NCI-H1930 (cell line): ENCODE data around the gene RNF5.
A peak's percentile ranks its signal among the peaks of the same experiment; 100 is the strongest.

Experiments
- DNase-seq, 2 experiments: peaks; one replicate each; lab custom pipeline; 2025; lab: John Stamatoyannopoulos, UW

The RNF5 gene

DNA sequence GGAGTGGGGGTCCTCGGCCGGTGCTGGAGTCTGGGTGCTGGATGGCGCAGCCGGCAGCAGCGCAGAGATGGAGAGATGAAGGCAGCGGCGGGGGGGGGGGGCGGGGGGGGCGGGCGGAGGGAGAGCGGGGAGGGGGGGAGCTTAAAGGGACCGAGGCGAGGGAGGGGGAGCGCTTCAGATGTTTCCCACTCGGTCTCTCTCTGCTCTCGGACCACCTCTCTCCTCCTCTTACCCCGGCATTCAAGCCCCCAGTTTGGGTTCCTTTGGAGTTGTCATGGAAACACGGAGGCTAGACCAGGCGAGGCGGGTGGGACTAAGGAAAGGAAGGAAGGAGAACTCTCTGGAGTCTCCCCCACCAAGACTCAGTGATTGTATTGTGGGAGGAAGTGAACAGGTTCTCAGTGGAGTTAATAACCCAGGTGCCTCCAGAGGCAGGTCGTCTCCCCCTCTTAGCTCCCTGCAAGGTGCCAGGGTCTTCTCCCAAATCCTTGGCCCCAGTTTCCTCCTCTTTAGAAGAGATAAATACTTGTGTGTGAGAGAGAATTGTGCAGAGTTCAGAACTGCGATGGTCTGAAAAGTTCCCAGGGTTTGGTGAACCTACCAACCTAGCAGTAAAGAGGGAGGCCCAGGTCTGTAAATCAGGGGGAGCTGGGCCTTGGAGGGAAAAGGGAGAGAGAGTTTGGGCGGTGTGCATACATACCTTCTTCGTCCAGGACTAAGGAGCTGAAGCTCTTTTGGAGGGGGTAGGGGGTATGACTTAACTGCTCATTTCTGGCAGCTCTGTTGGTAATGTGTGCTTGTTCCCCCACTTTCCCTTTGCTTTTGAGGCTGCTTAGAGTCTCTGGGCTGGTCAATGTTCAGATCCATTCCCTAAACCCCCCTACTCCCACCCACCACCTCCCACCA lies 26.1 kb upstream of the RNF5 start, which contains the start of gene PRRT1:
Gene PRRT1 (minus strand): TSS at position 77 of the 906 bp plus-strand sequence. CDS start 112 bp downstream, outside the sequence.
- no peak for DNase-seq

DNA sequence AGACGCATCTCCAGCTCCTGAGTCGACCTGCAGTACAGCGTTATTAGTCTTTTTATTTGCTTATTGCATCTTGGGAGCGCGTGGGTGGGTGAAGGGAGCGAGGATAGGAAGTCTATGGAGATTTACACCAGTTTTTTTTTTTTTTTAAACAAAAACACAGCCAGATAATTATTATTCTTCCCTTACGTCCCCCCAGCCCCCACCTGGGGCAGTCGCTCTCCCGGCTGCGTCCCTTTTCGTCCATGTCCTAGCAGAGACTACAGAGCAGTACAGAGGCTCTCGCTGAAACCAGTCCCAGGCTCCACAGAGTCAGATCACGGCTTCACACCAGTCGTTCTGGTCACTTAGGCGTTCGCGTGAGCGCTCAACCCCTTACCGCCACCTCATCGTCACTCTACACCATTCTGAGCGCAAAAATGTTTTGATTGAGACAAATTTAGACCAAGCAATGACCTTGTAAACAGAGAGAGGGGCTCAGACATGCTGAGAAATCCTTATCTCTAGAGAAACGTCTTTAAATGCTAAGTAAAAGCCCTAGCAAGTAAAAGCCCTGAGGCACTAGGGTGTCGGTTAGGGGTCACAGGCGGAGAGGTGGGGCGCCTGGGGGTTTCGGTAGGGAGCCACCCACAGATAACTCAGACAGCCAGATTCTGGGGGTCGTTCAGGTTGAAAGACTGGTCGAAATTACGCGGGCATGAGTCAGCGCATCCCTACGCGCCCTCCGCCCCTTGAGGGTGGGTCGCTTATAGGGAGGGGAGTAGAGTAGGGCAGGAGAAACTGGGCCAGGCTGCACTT lies 25.2 kb upstream of the RNF5 start:
- no peak for DNase-seq

DNA sequence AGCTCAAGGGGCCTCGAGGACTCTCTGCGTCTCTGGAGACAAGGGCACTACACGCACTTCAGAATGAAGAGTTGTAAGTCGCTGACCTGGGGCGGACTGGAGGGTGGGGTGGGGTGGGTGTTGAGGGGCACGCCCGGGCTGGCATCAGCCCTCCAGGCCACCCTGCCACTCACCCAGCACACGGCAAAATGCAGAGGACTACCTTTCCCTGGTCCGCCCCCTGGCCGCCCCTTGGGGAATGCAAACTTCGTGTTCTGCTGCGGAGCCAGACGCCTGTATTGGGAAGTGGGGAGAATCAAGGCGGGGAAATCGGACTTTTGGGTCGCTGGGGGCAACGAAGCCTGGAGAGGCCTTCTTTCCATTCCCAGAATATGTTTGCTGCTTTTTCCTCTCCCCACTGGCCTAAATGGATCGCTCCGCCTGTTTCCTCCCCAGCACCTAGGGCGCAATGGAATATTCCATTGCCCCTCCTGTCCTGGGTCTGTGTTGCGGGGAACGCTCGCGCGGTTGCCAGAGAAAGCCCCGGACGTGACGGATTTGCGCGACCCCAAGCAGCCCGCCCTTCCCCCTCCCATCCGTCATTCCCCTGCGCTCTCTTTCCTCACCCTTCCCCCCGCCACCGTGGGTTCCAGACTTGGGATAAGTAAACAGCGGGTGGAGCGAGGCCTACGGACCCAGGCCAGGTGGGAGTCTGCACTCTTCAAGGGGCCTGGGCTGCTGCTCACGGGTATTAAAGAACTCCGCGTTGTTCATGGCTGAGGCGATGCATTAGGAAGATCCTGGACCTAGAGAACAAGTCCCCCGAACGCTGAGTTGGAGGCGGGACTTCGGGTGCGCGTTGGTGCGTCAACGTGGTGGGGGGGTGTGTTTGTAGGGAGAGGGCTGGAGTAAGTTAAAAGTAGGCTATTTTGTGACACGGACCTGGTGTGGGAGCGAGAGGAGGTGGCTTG lies 24.4 kb upstream of the RNF5 start, which contains the start of gene PPT2:
Gene PPT2 (plus strand): TSS at position 578 of the 950 bp plus-strand sequence. CDS start 454 bp downstream, outside the sequence.
- DNase-seq: peak; percentile 82 to 84

DNA sequence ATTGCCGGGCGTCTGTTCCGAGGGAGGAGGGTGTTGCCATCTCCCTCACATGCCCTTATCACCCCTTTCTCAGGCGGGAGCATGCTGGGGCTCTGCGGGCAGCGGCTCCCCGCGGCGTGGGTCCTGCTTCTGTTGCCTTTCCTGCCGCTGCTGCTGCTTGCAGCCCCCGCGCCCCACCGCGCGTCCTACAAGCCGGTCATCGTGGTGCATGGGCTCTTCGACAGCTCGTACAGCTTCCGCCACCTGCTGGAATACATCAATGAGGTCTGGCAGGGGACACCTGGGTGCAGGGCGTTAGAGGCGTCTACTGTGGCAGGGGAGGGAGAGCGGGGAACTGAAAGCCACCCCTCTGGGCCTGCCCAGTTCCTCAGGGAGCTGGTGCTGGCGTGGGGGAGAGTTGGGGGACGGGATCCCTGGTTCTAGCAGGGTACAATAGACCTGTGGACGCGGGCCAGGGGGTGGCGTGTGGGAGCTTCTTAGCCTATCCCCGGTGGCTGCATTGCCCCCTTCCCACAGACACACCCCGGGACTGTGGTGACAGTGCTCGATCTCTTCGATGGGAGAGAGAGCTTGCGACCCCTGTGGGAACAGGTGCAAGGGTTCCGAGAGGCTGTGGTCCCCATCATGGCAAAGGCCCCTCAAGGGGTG lies 23.6 kb upstream of the RNF5 start:
- peak; percentile 69 to 72 for DNase-seq

DNA sequence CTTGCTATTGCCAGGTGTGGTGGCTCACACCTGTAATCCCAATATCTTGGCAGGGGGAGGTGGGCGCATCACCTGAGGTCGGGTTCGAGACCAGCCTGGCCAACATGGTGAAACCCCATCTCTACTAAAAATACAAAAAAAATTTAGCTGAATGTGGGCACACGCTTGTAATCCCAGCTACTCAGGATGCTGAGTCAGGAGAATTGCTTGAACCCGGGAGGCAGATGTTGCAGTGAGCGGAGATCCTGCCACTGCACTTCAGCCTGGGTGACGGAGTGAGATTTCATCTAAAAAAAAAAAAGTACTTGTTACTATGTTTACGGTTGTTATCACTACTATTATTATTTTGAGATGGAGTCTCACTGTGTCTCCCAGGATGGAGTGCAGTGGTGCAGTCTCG lies 21.3 kb upstream of the RNF5 start:
- no peak for DNase-seq

DNA sequence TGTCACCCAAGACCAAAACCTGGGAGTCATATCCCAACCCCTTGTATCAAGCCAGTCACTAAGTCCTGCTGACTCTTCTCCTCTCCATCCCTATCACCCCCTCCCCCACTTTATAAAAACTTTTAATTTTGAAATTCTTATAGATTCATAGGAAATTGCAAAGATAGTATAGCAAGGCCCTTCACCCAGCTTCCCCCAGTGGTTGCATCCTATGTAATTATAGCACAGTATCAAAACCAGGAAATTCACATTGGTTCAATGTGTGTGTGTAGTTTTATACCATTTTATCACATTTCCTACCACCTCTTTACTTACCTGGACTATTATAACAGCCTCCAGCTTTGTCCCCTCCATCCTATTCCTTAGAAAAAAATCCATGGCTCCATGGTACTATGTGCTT lies 20.2 kb upstream of the RNF5 start:
- no peak for DNase-seq

DNA sequence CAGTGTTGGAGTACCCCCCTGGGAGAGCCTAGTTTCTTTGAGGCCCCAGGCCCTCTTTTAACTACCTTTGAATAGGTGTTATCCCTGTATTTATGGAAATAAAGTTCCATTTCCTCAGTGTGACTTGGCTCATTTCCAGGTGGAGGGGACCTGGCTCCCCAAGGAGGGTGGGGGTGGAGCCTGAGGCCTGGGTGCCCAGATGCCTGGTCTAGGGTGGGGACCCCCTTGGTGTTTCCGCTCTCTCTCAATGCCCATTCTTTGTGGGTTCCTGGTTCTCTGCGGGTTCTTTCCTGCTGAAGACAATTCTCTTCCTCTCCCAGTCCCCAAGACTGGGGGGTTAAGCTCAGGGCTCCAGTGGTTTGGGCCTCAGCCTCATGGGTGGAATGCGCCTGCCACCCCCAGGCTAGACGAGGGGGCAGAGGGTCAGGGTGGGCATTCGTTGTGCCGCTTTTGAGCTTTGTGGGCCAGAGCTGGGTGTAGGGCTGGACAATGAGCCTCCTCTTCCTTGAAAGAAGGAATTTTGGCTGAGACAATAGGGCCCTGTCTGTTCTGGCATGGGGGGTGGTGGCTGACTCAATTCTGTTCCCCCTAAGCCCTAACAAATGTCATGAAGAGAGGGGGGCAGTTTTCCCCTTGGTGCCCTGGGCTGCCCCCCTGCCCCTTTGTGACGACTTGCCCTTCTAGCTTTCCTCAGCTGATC lies 14.5 kb upstream of the RNF5 start:
- DNase-seq: no peak

DNA sequence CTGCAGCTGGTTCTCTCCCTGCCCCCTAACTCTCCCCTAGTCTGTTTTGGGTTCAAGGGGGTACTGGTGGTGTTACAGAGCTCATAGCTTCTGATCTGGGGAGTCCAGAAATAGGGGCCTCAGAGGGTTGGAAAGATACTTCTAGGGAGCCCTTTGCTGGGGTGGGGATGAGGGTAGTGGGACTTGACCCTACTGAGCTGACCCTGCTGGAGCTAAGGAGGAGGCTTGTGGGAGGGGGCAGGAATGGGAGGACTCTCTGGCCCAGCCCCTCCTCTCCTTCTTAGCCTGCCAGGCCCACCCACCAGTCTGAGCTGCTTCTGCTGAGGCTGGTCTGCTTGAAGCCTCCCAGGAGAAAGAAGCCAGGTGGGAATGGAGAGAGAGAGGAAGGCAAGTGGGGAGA lies 13.9 kb upstream of the RNF5 start, which contains the start of gene EGFL8:
Gene EGFL8 (plus strand): TSS at position 301 of the 400 bp plus-strand sequence. CDS start 1,571 bp downstream, outside the sequence.
- DNase-seq: no peak

DNA sequence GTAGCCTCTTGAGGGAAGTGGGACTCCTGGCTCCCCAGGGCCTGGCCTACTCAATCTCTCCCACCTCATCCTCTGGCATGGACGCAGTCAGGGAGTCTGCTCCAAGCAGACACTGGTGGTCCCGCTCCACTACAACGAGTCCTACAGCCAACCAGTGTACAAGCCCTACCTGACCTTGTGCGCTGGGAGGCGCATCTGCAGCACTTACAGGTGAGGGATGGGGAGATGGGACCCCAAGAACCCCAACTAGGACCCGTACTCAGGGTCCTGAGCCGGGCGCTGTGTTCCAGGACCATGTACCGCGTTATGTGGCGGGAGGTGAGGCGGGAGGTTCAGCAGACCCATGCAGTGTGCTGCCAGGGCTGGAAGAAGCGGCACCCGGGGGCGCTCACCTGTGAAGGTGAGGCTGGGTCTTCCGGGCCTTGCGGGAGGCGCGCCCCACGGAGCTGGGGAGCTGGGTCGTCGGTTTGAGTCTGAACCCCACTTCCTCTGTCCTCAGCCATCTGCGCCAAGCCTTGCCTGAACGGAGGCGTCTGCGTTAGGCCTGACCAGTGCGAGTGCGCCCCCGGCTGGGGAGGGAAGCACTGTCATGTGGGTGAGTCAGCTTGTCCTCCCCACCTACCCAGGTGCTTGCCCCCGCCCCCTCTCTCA lies 11.7 kb upstream of the RNF5 start:
- no peak for DNase-seq

DNA sequence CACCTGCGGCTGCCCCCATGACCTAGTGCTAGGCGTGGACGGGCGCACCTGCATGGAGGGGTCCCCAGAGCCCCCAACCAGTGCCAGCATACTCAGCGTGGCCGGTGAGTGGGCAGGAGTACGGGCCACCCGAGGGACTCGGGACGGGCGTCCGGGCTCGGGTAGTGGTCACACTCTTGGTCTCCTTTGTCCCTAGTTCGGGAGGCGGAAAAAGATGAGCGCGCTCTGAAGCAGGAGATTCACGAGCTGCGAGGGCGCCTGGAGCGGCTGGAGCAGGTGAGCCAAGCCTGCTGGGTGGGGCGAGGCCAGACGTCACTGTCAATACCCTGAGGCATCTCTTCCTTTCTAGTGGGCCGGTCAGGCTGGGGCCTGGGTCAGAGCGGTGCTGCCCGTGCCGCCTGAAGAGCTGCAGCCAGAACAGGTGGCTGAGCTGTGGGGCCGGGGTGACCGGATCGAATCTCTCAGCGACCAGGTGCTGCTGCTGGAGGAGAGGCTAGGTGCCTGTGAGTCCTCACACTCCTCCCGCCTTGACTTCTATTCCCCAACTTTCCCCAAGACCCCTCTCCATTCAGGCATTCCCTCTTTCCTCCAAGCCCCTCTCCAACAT lies 10.9 kb upstream of the RNF5 start:
- no peak for DNase-seq

DNA sequence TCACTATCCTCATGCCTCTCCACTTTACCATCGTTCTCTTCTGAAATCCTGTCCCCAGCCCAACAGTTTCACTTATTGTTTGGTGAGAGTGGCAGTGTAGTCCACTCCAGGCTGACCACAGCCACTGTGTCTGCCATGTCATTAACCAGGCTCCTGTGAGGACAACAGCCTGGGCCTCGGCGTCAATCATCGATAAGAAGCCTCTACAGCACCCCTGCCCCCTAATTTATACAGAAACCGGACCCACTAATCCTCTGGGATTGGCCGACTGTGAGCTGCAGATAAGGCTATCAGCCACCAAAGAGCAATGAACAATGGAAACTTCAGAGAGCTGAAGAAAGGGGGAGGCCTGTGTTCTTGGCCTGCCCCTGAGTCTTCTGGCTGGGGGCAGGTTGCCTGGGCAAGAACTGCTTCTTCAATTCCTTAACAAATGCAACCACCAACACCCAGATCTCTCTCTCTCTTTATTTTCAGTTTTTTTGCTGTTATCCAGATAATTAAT lies 10.4 kb upstream of the RNF5 start:
- no peak for DNase-seq

DNA sequence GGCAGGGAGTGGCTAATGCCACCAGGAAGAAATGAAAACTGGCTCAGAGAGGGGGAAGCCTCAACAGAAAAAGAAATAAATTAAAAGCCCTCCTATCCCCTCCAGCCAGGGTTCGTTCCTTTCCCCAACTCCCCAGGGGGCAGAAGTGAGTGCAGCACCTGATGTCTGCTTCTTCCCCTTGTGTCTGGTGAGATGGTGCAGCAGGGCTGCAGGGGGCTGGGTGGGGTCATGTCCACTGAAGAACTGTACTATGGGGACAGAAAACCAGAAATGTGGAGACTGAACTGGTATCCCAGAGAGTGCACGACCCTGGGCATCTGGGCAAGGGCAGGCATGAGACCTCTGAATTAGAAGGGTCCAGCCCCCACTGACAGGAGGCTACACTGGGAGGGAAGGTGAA lies 9.9 kb upstream of the RNF5 start:
- no peak for DNase-seq

DNA sequence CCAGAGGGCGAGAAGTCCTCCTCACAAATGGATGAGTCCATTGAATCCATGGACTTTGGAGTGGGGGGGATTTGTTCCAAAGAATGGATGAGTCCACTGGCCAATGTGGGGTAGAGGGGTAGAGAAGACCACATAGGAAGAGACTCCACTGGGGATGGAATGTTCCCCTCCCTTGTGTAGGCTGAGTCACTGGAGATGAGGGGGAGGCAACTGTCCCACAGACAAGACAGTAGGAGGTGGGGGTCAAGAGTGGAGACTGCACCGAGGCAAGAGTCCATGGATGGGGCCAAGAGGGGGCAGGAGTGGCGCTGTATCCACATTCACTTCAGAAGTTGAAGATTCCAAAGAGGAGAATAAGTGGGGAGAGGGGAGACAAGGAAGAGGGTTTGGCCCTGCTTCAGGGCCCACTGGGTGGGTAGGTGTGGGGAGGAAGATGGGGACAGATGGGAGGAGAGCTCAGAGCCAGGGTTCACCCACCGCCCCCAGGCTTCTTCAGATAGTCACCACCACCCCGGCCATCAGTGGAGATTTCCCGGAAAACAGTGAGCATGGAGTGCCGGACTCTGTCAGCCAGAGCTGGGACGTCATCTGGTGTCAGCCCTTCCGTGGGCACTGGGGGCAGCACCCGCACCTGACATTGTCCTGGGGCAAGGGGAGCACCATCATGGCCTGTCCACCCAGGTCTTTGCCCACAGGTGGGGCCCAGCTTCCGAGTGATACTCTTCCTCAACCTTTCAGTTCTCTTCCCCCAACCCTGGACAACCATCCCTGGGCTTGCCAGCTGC lies 9.2 kb upstream of the RNF5 start:
- no peak for DNase-seq

DNA sequence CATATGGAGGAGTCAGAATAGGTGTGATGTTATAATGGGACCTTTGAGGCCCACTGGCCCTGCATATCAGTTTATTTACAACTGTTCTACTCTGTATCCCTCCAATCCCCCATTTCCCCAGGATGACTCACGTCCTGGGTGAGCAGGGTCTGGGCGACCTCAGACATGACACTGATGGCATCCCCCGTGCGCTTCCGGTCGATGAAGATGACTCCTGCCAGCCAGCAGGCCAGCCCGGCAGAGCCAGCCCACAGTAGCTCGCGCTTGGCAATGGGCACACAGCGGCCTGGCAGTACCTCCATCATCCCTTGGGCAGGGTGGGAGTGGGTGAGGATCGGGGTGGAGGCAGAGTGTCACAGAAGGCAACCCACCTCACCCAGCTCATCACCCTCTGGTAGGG lies 7.9 kb upstream of the RNF5 start:
- no peak for DNase-seq

DNA sequence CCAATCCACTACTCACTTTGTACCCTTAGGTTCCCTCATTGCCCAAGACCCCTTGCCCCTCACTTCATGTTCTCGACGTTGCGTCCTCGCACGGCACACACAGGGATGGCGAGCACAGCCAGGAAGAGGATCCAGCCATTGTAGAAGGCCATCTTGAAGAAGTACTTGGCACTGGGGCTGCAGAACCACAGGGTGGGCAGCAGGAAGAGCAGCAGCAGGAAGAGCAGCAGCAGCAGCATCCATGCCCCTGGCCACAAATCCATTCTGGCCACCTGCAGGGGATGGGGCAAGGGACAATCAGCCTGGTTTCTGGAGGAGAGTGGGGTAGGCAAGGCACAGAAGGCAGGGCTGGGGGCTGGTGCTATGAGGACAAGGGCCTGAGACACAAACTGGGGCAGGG lies 7.0 kb upstream of the RNF5 start:
- DNase-seq: no peak

DNA sequence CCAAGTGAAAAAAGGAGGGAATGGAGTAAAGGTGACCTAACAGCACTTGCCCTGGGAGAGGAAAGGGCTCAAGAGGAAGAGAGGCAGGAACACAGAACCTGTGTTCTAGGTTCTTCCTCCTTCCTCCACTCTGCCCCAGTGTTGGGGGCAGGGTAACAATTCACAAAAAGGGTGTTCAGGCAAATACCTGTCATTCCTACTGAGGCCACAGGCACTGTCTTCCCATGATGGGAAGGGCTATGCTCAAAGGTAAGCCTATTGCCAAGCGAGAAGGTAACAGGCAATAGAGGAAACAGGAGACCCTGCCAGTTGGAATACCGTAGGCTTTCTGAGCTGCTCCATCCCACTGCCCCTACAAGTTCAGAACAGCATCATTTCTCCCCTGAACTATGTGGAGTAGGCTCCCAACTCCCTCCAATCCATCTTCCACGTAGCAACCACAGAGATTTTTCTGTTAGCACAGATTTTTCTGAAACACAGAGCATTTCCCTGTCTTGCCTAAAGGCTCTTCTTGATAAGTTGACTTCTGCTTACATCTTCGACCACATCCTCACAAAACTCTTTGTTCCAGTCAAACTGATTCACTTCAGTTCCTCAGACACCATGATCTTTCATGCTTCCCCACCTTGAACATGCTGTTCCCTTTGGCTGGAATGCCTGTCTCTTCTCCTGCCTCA lies 5.0 kb upstream of the RNF5 start:
- DNase-seq: no peak

DNA sequence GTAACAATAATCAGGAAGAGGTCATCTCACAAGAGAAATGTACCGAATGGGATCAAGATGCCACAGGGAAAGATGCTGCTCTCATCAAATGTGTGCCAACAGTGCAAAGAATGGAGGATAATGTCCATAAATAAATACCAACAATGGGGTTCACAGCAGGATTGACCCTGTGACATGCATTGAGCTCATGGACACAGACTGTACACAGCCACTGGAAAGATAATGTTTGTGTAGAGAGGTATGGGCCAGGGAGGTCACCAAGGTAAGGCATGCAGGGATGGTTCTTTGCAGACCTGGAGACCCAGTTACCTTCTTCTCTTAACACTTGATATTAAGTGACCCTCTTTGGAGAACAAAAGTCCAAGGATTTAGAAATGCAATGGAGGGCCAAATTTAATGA lies 3.8 kb upstream of the RNF5 start:
- no peak for DNase-seq

DNA sequence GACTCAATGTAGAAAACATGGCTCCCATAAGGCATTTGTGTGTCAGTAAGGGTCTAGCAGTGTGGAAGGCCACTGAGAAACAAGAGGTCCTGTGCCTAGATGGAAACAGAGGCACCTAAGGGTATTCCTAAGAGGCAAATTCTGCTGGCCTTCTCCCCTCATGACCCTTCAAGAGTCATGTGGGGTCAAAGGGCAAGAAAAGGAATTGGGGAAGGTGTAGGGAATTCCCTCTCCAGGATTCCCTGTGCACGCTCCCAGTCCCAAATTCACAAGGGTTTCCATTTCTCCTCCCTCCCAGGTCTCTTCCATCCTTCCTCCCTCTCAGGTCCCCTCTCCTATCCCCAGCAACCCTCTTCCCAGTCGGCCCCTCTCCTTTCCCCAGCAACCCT lies 2.9 kb upstream of the RNF5 start:
- DNase-seq: no peak
